Measurements from ENCODE around the gene PNPLA5. TPM values are rescaled to one million over a fixed set of nuclear protein-coding genes. Genes with fewer than 3 reads are reported as not detected.
A peak's percentile ranks its signal among the peaks of the same experiment; 100 is the strongest.

PNPLA5 gene
- total RNA-seq, 2 experiments from 2014 or later: not detected

DNA sequence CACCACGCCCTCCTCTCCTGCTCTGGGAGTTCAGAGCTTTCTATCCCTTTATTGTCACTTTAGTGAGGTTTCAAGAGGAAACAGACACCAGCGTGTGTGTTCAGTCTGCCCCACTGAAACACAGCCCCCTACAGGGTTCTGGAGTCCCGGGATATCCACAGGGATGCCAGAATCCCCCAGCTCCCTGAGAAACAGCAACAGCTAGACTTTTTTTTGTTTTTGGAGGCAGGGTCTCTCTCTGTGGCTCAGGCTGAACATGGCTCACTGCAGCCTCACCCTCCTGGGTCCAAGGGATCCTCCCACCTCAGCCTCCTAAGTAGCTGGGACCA is 39.9 kb downstream of the PNPLA5 start:
- TF ChIP-seq, protein P1, sequence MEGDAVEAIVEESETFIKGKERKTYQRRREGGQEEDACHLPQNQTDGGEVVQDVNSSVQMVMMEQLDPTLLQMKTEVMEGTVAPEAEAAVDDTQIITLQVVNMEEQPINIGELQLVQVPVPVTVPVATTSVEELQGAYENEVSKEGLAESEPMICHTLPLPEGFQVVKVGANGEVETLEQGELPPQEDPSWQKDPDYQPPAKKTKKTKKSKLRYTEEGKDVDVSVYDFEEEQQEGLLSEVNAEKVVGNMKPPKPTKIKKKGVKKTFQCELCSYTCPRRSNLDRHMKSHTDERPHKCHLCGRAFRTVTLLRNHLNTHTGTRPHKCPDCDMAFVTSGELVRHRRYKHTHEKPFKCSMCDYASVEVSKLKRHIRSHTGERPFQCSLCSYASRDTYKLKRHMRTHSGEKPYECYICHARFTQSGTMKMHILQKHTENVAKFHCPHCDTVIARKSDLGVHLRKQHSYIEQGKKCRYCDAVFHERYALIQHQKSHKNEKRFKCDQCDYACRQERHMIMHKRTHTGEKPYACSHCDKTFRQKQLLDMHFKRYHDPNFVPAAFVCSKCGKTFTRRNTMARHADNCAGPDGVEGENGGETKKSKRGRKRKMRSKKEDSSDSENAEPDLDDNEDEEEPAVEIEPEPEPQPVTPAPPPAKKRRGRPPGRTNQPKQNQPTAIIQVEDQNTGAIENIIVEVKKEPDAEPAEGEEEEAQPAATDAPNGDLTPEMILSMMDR (IDR thresholded peaks at IDR 0.05): no peak
- Mint-ChIP-seq H3K27ac (no peak overlapping the region), H3K9me3 (peaks cover 2% of the 10 kb centered on the region), H3K4me1 (ENCODE audit: low read depth) (no peaks in the 10 kb centered on the region), H3K36me3 (ENCODE audit: low read depth) (no peaks in the 10 kb centered on the region), H3K4me3 (no peak overlapping the region), H3K27me3 (peaks cover 54% of the 10 kb centered on the region)
- CTCF ChIA-PET: no interaction called here
- Histone ChIP-seq H3K4me3 (ENCODE audit: low read length) (no peak overlapping the region), H3K36me3 (ENCODE audit: insufficient read depth, low read length) (no peaks in the 10 kb centered on the region), H3K9me3 (ENCODE audit: control insufficient read depth in 1 of 2, insufficient read depth in 1 of 2, low read length in 2 of 2) (peaks cover 0 to 22% of the 10 kb centered on the region in 2 experiments), H3K4me1 (ENCODE audit: insufficient read depth, low read length) (no peaks in the 10 kb centered on the region), H3K27me3 (ENCODE audit: control insufficient read depth in 1 of 2, insufficient read depth in 2 of 2, low read length in 2 of 2) (peaks cover 7 to 14% of the 10 kb centered on the region in 2 experiments), H3K27ac (ENCODE audit: low read depth in 1 of 2, low read length in 2 of 2) (no peak overlapping the region)
- intact Hi-C loops (cut with DNase I, micrococcal nuclease): no loop called here
- ATAC-seq (ENCODE audit: poor library complexity) (no peak), DNase-seq (no peak)
- POLR2A ChIA-PET: no interaction called here

DNA sequence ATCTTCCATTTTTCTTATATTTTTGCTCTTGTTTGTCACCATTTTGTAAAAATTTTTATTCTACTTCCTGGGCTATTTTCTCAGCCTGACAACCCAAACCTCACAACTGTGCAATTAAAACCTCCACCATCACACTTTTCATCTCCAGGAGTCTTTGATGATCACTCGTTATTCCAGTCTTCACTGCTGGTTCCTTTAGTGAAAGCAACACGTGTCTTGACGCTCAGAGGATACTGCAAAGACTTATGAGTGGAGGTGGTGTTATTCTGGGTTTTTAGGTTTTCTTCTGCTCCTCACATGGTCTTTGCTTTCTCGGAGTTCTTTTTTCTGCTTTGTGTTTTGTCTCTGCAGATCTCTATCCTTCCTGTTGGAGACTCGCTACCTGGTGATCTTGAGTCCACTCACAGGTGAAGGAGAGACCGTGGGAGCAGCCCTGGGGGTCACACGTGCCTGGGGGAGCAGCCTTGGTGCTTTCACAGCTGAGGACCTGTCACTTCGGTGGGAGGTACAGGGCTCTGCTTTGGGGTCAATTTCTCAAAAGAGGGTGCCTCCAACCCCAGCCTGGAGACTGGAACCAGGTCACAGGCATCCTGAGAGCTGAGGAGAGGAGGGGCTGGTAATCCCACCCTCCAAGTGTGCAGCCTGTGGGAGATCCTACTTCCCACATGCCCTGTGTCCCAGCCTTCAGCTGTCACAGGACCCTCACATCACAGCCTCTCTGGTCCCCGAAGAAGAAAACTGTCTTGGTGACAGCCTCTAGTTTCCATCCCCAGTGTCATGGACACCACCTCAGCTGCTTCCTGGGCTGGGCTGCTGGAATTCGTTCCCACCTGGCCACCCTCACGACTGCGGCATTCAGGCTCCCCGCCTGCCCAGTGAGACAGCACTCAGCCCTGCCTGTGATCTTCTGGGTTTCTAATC is 40.5 kb downstream of the PNPLA5 start:
- ATAC-seq (ENCODE audit: poor library complexity) (no peak), DNase-seq (no peak)
- Histone ChIP-seq H3K4me1 (ENCODE audit: insufficient read depth, low read length) (no peaks in the 10 kb centered on the region), H3K9me3 (ENCODE audit: control insufficient read depth in 1 of 2, insufficient read depth in 1 of 2, low read length in 2 of 2) (peaks cover 0 to 22% of the 10 kb centered on the region in 2 experiments), H3K27ac (ENCODE audit: low read depth in 1 of 2, low read length in 2 of 2) (no peak overlapping the region), H3K4me3 (ENCODE audit: low read length) (no peak overlapping the region), H3K27me3 (ENCODE audit: control insufficient read depth in 1 of 2, insufficient read depth in 2 of 2, low read length in 2 of 2) (peaks cover 7 to 11% of the 10 kb centered on the region in 2 experiments), H3K36me3 (ENCODE audit: insufficient read depth, low read length) (no peaks in the 10 kb centered on the region)
- Mint-ChIP-seq H3K9me3 (no peaks in the 10 kb centered on the region), H3K27ac (no peak overlapping the region), H3K4me3 (no peak overlapping the region), H3K27me3 (peaks cover 48% of the 10 kb centered on the region), H3K36me3 (ENCODE audit: low read depth) (no peaks in the 10 kb centered on the region), H3K4me1 (ENCODE audit: low read depth) (no peaks in the 10 kb centered on the region)
- ChIA-PET POLR2A (no interaction called here), CTCF (no interaction called here)
- intact Hi-C loops (cut with DNase I, micrococcal nuclease): no loop called here
- TF ChIP-seq, protein P1 (IDR thresholded peaks at IDR 0.05): no peak

DNA sequence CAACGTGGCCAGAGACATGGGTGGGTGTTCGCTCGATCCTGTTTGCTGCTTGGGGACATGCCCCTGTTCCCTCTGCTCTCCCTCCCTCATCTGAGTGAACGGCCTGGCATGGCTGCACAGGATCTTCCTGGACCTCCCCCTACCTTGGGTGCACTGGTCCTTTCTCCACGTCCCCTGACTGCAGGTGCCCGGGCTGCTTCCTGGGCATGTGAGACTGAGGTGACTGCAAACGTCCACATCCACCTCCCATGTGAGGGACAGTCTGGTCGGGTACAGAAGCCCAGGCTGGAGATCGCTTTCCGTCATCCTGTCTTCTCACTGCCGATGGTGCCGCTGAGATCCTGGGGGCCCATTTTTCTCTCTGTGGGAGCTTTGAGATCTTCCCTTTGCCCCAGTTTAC is 41.3 kb downstream of the PNPLA5 start:
- DNase-seq (peak in 1 of 14 experiments; percentile 15), ATAC-seq (ENCODE audit: poor library complexity) (no peak)
- no peak overlapping the region for H3K27ac Mint-ChIP-seq
- Histone ChIP-seq H3K27me3 (ENCODE audit: control insufficient read depth in 1 of 2, insufficient read depth in 2 of 2, low read length in 2 of 2) (peaks cover 7 to 10% of the 10 kb centered on the region in 2 experiments), H3K27ac (ENCODE audit: low read depth in 1 of 2, low read length in 2 of 2) (no peak overlapping the region), H3K4me3 (ENCODE audit: low read length) (no peak overlapping the region), H3K9me3 (ENCODE audit: control insufficient read depth in 1 of 2, insufficient read depth in 1 of 2, low read length in 2 of 2) (peaks cover 0 to 19% of the 10 kb centered on the region in 2 experiments), H3K4me1 (ENCODE audit: insufficient read depth, low read length) (no peaks in the 10 kb centered on the region), H3K36me3 (ENCODE audit: insufficient read depth, low read length) (no peaks in the 10 kb centered on the region)
- no peaks in the 10 kb centered on the region for H3K36me3 Mint-ChIP-seq (ENCODE audit: low read depth)
- TF ChIP-seq, protein P1 (IDR thresholded peaks at IDR 0.05): no peak
- ChIA-PET CTCF (no interaction called here), POLR2A (no interaction called here)
- H3K27me3 Mint-ChIP-seq: peaks cover 43% of the 10 kb centered on the region
- H3K4me3 Mint-ChIP-seq: no peak overlapping the region
- no peaks in the 10 kb centered on the region for H3K9me3 Mint-ChIP-seq
- intact Hi-C loops (cut with DNase I, micrococcal nuclease): no loop called here
- H3K4me1 Mint-ChIP-seq (ENCODE audit: low read depth): no peaks in the 10 kb centered on the region
